ENCODE data around the gene PSMB7.

DNA sequence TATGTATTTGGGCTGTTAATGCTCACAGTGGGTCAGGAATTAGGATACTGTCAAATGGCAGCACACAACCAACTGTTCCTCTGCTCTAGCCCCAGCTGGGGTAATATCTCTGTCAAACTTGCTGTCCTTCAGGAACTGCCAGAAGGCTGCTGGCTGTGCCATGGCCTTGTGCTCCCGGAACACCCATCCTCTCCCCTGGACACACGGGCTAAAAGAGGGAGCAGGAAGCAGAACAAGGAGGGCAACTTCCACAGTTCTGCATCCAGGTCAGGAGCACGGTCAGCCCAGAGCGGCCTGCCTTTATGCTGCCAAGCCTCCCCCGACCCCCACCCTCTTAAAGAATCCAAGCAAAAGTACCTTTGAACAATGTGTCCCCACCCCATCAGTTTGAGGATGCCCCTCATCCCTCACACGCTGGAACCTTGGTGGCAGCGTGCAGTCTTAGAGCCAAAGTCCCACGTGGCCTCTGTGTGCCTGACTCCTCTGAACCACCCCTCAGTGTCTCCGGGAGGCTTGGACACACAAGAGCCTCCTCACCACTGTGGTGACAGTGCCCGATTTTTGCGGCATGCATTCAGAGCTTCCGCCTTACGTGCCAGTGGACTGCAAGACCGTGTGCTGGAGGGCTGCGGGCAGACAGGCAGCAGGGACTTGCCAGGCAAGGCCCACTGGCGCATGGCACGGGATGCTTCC is 60.8 kb downstream of the PSMB7 start:
- TF ChIP-seq, protein P1, sequence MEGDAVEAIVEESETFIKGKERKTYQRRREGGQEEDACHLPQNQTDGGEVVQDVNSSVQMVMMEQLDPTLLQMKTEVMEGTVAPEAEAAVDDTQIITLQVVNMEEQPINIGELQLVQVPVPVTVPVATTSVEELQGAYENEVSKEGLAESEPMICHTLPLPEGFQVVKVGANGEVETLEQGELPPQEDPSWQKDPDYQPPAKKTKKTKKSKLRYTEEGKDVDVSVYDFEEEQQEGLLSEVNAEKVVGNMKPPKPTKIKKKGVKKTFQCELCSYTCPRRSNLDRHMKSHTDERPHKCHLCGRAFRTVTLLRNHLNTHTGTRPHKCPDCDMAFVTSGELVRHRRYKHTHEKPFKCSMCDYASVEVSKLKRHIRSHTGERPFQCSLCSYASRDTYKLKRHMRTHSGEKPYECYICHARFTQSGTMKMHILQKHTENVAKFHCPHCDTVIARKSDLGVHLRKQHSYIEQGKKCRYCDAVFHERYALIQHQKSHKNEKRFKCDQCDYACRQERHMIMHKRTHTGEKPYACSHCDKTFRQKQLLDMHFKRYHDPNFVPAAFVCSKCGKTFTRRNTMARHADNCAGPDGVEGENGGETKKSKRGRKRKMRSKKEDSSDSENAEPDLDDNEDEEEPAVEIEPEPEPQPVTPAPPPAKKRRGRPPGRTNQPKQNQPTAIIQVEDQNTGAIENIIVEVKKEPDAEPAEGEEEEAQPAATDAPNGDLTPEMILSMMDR (IDR thresholded peaks at IDR 0.05; ENCODE audit: borderline replicate concordance, extremely low read depth, low read length, poor library complexity, severe bottlenecking): no peak
- TF ChIP-seq EZH2 (IDR thresholded peaks at IDR 0.05; ENCODE audit: borderline replicate concordance, low read depth, low read length, severe bottlenecking): no peak
